Right kidney (tissue), 1 donor: ENCODE measurements around the gene TUBA1C.
"Not testable (repeated sequence)": the region's sequence is repeated elsewhere in the genome, so short reads cannot be mapped to it uniquely, and the experiment has no call there.

Experiments
- DNase-seq: peaks from one replicate; pipeline ENCODE4 v3.0.0-alpha.2; 2016

The TUBA1C gene

GRCh38 chr12:49253033-49253623 is 11.8 kb upstream of the TUBA1C start:
- no peak for DNase-seq

GRCh38 chr12:49255456-49255855 is 9.4 kb upstream of the TUBA1C start:
- not testable (repeated sequence) for DNase-seq

GRCh38 chr12:49255857-49256637 is 8.8 kb upstream of the TUBA1C start:
- DNase-seq: no peak

GRCh38 chr12:49257508-49258184 is 7.2 kb upstream of the TUBA1C start:
- DNase-seq: not testable (repeated sequence)

GRCh38 chr12:49259452-49259851 is 5.4 kb upstream of the TUBA1C start:
- DNase-seq: no peak

- DNase-seq: no peak
These were observed 4.7 kb upstream of the TUBA1C start for GRCh38 chr12:49260166-49260565.

GRCh38 chr12:49260571-49261363 is 4.1 kb upstream of the TUBA1C start:
- no peak for DNase-seq

- DNase-seq: no peak
These were observed 3.2 kb upstream of the TUBA1C start for GRCh38 chr12:49261721-49262120.

GRCh38 chr12:49263400-49263763 is 1.5 kb upstream of the TUBA1C start:
- no peak for DNase-seq

- DNase-seq: peak; percentile 87
These were observed 413 bp upstream of the TUBA1C start for GRCh38 chr12:49264466-49264872.

GRCh38 chr12:49269191-49269590 is 4.3 kb downstream of the TUBA1C start:
- DNase-seq: not testable (repeated sequence)

- DNase-seq: no peak
These were observed 8.2 kb downstream of the TUBA1C start for GRCh38 chr12:49272790-49273725.

GRCh38 chr12:49273726-49274395 is 9.0 kb downstream of the TUBA1C start:
- no peak for DNase-seq

GRCh38 chr12:49274396-49275069 is 9.7 kb downstream of the TUBA1C start:
- no peak for DNase-seq

GRCh38 chr12:49276304-49277290 is 11.7 kb downstream of the TUBA1C start:
- DNase-seq: no peak

GRCh38 chr12:49277466-49277865 is 12.6 kb downstream of the TUBA1C start:
- DNase-seq: no peak

- DNase-seq: peak; percentile 36
These were observed 14.9 kb downstream of the TUBA1C start for GRCh38 chr12:49279706-49280159.

GRCh38 chr12:49280545-49280944 is 15.7 kb downstream of the TUBA1C start:
- not testable (repeated sequence) for DNase-seq

GRCh38 chr12:49282302-49282701 is 17.4 kb downstream of the TUBA1C start:
- no peak for DNase-seq
